PFSK-1 (cell line): ENCODE data around the gene MAPKAPK2.

ENCODE experiments used
- FOXP2 ChIP-seq: optimal IDR thresholded peaks from 2 replicates; pipeline ENCODE3; 2011; ENCODE audit warnings: borderline replicate concordance, control low read depth, inconsistent platforms; ENCODE audit not compliant: insufficient read depth; ENCODE audit errors: extremely low read length, extremely low read depth
- POLR2AphosphoS5 ChIP-seq: IDR thresholded peaks from 2 replicates; pipeline ENCODE4 v1.6.1; 2012; ENCODE audit warnings: low read depth, mild to moderate bottlenecking, control low read depth, low read length, moderate library complexity
- SIN3A ChIP-seq: IDR thresholded peaks from 2 replicates; pipeline ENCODE4 v1.6.1; 2012; ENCODE audit warnings: mild to moderate bottlenecking, low read length, moderate library complexity, borderline replicate concordance; ENCODE audit not compliant: insufficient read depth
- TAF1 ChIP-seq: IDR thresholded peaks from 2 replicates; pipeline ENCODE4 v1.6.1; 2012; ENCODE audit warnings: low read length, control low read depth, borderline replicate concordance; ENCODE audit not compliant: insufficient read depth
- TF ChIP-seq, protein P1 (sequence below), 2 experiments: IDR thresholded peaks; 2 replicates each; pipeline versions ENCODE4 v1.6.1 to v1.8.0; 2011 to 2012; ENCODE audit warnings: low read depth in 2 of 2, low read length in 2 of 2, control low read depth in 1 of 2, inconsistent platforms in 1 of 2, mild to moderate bottlenecking in 1 of 2, moderate library complexity in 1 of 2; ENCODE audit not compliant: insufficient read depth in 1 of 2

MAPKAPK2 gene

DNA sequence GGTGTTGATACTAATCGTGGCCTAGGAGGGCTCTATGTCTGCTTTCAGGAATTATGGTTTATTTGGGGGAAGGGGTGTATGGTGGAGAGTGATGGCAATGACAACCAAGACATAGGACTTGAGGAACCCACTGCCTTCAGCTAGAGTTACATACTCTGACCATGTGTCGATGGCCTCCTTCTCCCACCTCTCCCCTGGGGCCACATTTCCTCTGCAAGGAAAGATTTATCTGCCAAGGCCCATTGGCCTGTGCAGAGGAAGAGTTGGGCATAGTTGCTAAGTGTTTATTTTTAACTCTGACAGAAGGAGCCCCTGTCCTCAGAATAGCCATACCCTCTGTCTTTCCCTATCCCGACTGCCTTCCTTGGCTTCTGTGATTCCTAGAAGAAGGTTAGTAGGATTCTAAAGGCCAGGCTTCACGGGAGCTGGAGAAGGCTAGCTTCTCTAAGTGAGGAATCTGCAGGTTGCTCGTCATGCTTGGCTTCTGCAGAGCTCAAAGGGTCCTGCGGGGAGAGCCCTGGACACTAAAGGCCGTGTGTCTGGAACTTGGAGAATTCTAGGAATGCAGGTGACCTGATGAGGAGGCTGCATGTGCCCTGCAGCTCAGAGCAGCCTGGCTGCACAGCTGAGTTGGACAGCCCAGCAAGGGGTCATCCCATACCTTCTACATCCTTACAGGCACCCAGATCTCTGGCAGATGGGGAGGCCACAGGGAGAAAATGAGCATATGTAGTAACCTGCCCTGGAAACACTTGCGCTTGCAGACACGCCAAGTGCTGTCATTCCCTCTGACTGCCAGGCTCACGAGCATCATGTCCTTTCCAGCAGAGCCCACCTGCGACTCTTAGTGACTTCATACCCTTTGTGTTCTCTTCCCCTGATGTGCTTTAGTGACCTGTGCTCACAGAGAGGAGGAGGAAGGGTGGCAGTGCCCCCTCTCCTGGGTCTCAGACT is 9.7 kb downstream of the MAPKAPK2 start:
- TF ChIP-seq FOXP2 (no peak), POLR2AphosphoS5 (no peak), SIN3A (no peak), TAF1 (no peak)
- TF ChIP-seq, protein P1, sequence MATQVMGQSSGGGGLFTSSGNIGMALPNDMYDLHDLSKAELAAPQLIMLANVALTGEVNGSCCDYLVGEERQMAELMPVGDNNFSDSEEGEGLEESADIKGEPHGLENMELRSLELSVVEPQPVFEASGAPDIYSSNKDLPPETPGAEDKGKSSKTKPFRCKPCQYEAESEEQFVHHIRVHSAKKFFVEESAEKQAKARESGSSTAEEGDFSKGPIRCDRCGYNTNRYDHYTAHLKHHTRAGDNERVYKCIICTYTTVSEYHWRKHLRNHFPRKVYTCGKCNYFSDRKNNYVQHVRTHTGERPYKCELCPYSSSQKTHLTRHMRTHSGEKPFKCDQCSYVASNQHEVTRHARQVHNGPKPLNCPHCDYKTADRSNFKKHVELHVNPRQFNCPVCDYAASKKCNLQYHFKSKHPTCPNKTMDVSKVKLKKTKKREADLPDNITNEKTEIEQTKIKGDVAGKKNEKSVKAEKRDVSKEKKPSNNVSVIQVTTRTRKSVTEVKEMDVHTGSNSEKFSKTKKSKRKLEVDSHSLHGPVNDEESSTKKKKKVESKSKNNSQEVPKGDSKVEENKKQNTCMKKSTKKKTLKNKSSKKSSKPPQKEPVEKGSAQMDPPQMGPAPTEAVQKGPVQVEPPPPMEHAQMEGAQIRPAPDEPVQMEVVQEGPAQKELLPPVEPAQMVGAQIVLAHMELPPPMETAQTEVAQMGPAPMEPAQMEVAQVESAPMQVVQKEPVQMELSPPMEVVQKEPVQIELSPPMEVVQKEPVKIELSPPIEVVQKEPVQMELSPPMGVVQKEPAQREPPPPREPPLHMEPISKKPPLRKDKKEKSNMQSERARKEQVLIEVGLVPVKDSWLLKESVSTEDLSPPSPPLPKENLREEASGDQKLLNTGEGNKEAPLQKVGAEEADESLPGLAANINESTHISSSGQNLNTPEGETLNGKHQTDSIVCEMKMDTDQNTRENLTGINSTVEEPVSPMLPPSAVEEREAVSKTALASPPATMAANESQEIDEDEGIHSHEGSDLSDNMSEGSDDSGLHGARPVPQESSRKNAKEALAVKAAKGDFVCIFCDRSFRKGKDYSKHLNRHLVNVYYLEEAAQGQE (IDR thresholded peaks at IDR 0.05; ENCODE audit: insufficient read depth in 1 of 2, low read depth in 2 of 2, low read length in 2 of 2), result no peak

DNA sequence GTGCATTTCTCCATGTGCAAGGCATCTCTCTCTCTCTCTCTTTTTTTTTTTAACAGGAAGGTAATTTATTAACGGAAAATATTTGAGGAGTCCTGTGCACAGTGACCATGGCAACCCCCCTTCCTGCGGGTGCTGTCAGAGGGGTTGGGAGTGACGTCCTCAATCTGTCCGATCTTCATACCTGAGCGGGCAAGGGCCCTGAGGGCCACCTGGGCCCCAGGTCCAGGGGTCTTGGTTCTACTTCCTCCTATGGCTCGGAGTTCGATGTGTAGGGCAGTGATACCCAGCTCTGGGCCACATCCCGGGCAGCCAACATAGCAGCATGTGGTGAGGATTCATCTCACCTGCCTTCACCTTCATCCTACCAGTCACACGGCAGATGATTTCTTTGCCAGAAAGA is 11.0 kb downstream of the MAPKAPK2 start:
- TF ChIP-seq POLR2AphosphoS5 (no peak), FOXP2 (no peak), SIN3A (no peak), TAF1 (no peak)
- TF ChIP-seq, protein P1 (IDR thresholded peaks at IDR 0.05; ENCODE audit: insufficient read depth in 1 of 2, low read depth in 2 of 2, low read length in 2 of 2), result no peak

DNA sequence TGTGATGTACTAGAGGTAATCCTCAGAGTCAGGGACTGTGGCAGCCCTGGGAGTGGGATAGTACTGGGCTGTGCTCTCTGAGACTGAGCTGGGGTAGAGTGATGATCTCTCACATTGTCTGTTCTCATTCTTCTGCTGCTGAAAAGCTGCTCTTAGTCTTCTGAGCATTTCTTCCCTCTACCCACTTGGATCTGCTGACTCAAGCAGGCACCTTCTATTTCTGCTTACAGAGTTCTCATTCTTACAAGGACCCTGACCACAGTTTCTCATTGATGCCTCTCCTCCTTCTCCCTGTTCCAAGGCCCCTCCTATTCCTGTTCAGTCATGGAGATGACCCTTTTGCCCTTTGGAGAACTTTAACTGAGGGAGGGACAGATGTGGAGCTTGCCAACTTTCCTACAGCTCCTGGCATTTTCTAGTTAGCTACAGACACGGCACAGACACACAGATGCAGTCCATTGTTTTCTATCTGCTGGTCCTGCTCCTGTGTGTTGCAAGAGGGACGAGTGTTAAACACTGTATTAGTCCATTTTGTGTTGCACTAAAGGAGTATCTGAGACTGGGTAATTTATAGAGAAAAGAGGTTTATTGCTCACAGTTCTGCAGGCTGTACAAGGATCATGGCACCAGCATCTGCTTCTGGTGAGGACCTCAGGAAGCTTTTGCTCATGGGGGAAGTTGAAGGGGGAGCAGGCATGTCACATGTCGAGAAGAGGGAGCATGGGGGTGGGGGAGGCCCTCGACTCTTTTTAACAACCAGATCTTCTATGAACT is 12.3 kb downstream of the MAPKAPK2 start:
- no peak for TF ChIP-seq POLR2AphosphoS5
- TF ChIP-seq, protein P1 (IDR thresholded peaks at IDR 0.05; ENCODE audit: insufficient read depth in 1 of 2, low read depth in 2 of 2, low read length in 2 of 2), result no peak
- TF ChIP-seq TAF1, result no peak
- TF ChIP-seq FOXP2, result no peak
- no peak for TF ChIP-seq SIN3A

DNA sequence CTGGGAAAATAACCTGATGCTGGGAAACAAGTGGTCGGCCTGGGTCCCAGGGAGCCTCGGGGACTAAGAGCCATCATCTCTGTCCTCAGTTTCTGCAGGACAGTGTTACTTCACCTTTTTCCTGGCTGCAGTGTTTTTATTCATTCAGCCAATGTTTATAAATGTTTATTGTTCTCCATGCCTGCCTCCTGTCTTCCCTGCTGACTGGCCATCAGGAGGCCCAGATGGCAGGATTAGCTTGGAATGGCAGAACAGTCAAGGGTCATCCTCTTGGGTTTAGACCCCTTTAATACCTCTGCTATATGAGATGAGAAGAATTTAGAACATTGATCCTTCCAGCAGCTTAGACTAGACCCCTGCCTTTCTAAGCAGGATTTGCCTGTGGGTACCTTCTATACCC is 13.3 kb downstream of the MAPKAPK2 start:
- TF ChIP-seq SIN3A, result no peak
- no peak for TF ChIP-seq FOXP2
- no peak for TF ChIP-seq POLR2AphosphoS5
- TF ChIP-seq TAF1, result no peak
- TF ChIP-seq, protein P1 (IDR thresholded peaks at IDR 0.05; ENCODE audit: insufficient read depth in 1 of 2, low read depth in 2 of 2, low read length in 2 of 2), result no peak
